ENCODE measurements around the gene CARHSP1. TPM values are rescaled to one million over a fixed set of nuclear protein-coding genes. Genes with fewer than 3 reads are reported as not detected.
"Not testable (repeated sequence)": the region's sequence is repeated elsewhere in the genome, so short reads cannot be mapped to it uniquely, and the experiment has no call there.

The CARHSP1 gene
- total RNA-seq, 1 experiment from 2014 or later, result 79.7 TPM

- TF ChIP-seq MAX (IDR thresholded peaks at IDR 0.05) (no peak), FOSL1 (IDR thresholded peaks at IDR 0.05; ENCODE audit: low read depth) (peak; percentile 50; the same call in 1 of the 2 replicates)
Observed at GRCh38 chr16:8878523-8878911, 9.7 kb upstream of the CARHSP1 start (continued).

GRCh38 chr16:8877894-8878522 lies 9.2 kb upstream of the CARHSP1 start:
- DNase-seq (ENCODE audit: low read depth, low spot score), result no peak
- no peaks in the 10 kb centered on the region for H3K36me3 ChIP-seq (ENCODE audit: control insufficient read depth in 1 of 2, insufficient read depth in 2 of 2, low read length in 2 of 2)
- H4K20me1 ChIP-seq (ENCODE audit: insufficient read depth), result no peaks in the 10 kb centered on the region
- intact Hi-C loops (cut with micrococcal nuclease), result no loop called here
- H3K4me3 ChIP-seq (replicated peaks in 1 of 2; ENCODE audit: low read depth in 1 of 2, low read length in 2 of 2), result no peak overlapping the region
- H3K79me2 ChIP-seq (ENCODE audit: insufficient read depth, low read length), result no peaks in the 10 kb centered on the region
- ChIA-PET RAD21 (ENCODE audit: low non-redundant PET in 1 of 2, low total read pairs in 2 of 2, uncharacterized antibody in 2 of 2, unreplicated experiment in 2 of 2) (no interaction called here), POLR2A (no interaction called here), CTCF (interaction anchor here (0.9 to 4.3 kb wide), 2 partner anchors 8 to 131 kb away, joined by 3 to 38 read pairs; partner anchors contain the start of gene CARHSP1)
- peak; percentile 2; the same call in 1 of the 2 replicates for ATAC-seq
- H3K4me2 ChIP-seq (ENCODE audit: low read length), result peak overlapping the region; percentile 48
- peaks cover 8 to 22% of the 10 kb centered on the region in 2 experiments for H3K4me1 ChIP-seq (ENCODE audit: control insufficient read depth in 1 of 2, insufficient read depth in 2 of 2, low read length in 2 of 2)
- no peak overlapping the region for H3K27ac ChIP-seq (ENCODE audit: low read depth, low read length)
- H3K27me3 ChIP-seq (ENCODE audit: insufficient read depth, low read length), result no peaks in the 10 kb centered on the region
- H3K9ac ChIP-seq (ENCODE audit: low read length), result no peak overlapping the region
- BruUV-seq (replicated peaks), result no TSS peak
- no peak overlapping the region for H2AFZ ChIP-seq (ENCODE audit: low read depth, low read length, poor library complexity, severe bottlenecking)
- TF ChIP-seq YY1 (IDR thresholded peaks at IDR 0.05; ENCODE audit: extremely low read depth, insufficient replicate concordance, low read depth, low read length), result no peak
- H3K9me3 ChIP-seq (ENCODE audit: control insufficient read depth in 1 of 2, insufficient read depth in 1 of 2, low read depth in 1 of 2, low read length in 2 of 2), result no peaks in the 10 kb centered on the region
- H3K9me2 ChIP-seq (ENCODE audit: insufficient read depth), result no peaks in the 10 kb centered on the region

GRCh38 chr16:8875317-8875716 lies 6.5 kb upstream of the CARHSP1 start:
- intact Hi-C loops (cut with micrococcal nuclease); H4K20me1 ChIP-seq (ENCODE audit: insufficient read depth); BruUV-seq (replicated peaks); H3K36me3 ChIP-seq (ENCODE audit: control insufficient read depth in 1 of 2, insufficient read depth in 2 of 2, low read length in 2 of 2); DNase-seq (ENCODE audit: low read depth, low spot score); H3K9ac ChIP-seq (ENCODE audit: low read length); H3K9me3 ChIP-seq (ENCODE audit: control insufficient read depth in 1 of 2, insufficient read depth in 1 of 2, low read depth in 1 of 2, low read length in 2 of 2); RAD21 ChIA-PET (ENCODE audit: low non-redundant PET in 1 of 2, low total read pairs in 2 of 2, uncharacterized antibody in 2 of 2, unreplicated experiment in 2 of 2); H3K27ac ChIP-seq (ENCODE audit: low read depth, low read length); H3K4me3 ChIP-seq (replicated peaks in 1 of 2; ENCODE audit: low read depth in 1 of 2, low read length in 2 of 2); H3K9me2 ChIP-seq (ENCODE audit: insufficient read depth); POLR2A ChIA-PET; H3K27me3 ChIP-seq (ENCODE audit: insufficient read depth, low read length); ATAC-seq; H3K79me2 ChIP-seq (ENCODE audit: insufficient read depth, low read length); H2AFZ ChIP-seq (ENCODE audit: low read depth, low read length, poor library complexity, severe bottlenecking); CTCF ChIA-PET; H3K4me2 ChIP-seq (ENCODE audit: low read length): not testable (repeated sequence)
- peaks cover 18 to 34% of the 10 kb centered on the region in 2 experiments for H3K4me1 ChIP-seq (ENCODE audit: control insufficient read depth in 1 of 2, insufficient read depth in 2 of 2, low read length in 2 of 2)
